CD8-positive, alpha-beta memory T cell (primary cell): ENCODE data around the gene GPHN. TPM values are rescaled to one million over a fixed set of nuclear protein-coding genes. Genes with fewer than 3 reads are reported as not detected.
A peak's percentile ranks its signal among the peaks of the same experiment; 100 is the strongest.
"Not testable (repeated sequence)": the region's sequence is repeated elsewhere in the genome, so short reads cannot be mapped to it uniquely, and the experiment has no call there.

ENCODE experiments used
- CTCF ChIA-PET: fragments of 350-600 bp; sonication (Branson Sonifier 250); formaldehyde crosslinking; loops from one replicate; lab custom pipeline; 2021; ENCODE audit warnings: antibody characterized with exemption; lab: Charles Lee
- POLR2A ChIA-PET: fragments of 350-600 bp; sonication (Branson Sonifier 250); formaldehyde crosslinking; loops from one replicate; lab custom pipeline; 2021; ENCODE audit warnings: antibody characterized with exemption; lab: Charles Lee
- DNase-seq, 5 donors: peaks; one replicate each; pipeline versions ENCODE4 v3.0.0 to v3.0.0-alpha.2; 2020 to 2022; ENCODE audit warnings: mixed read lengths in 1 of 5
- H3K27ac ChIP-seq: one replicate; pipeline ENCODE4 v1.7.0; 2013; ENCODE audit warnings: low read depth, mild to moderate bottlenecking, low read length, moderate library complexity
- H3K27me3 ChIP-seq: 2 replicates; pipeline ENCODE4 v1.7.0; 2013; ENCODE audit warnings: low read length, mild to moderate bottlenecking; ENCODE audit not compliant: insufficient read depth, poor library complexity, severe bottlenecking
- H3K36me3 ChIP-seq: 2 replicates; pipeline ENCODE4 v1.7.0; 2013; ENCODE audit warnings: mild to moderate bottlenecking, low read length, moderate library complexity; ENCODE audit not compliant: insufficient read depth
- H3K4me1 ChIP-seq: 2 replicates; pipeline ENCODE4 v1.7.0; 2013; ENCODE audit warnings: mild to moderate bottlenecking, low read length, moderate library complexity; ENCODE audit not compliant: insufficient read depth
- H3K4me3 ChIP-seq: 2 replicates; pipeline ENCODE4 v1.7.0; 2013; ENCODE audit warnings: mild to moderate bottlenecking, low read length
- H3K9me3 ChIP-seq: 2 replicates; pipeline ENCODE4 v1.7.0; 2013; ENCODE audit warnings: mild to moderate bottlenecking, low read length
- H3K27ac Mint-ChIP-seq, 8 donors: one replicate each; pipeline ENCODE4 v1.8.0; 2020 to 2021; ENCODE audit warnings: mixed read lengths in 8 of 8, mild to moderate bottlenecking in 6 of 8, inconsistent platforms in 3 of 8, moderate library complexity in 3 of 8
- H3K27me3 Mint-ChIP-seq, 2 donors: one replicate each; pipeline ENCODE4 v1.8.0; 2020 to 2021; ENCODE audit warnings: mixed read lengths in 2 of 2, mild to moderate bottlenecking in 1 of 2, moderate library complexity in 1 of 2
- H3K36me3 Mint-ChIP-seq, 3 donors: one replicate each; pipeline ENCODE4 v1.8.0; 2020 to 2021; ENCODE audit warnings: mixed read lengths in 3 of 3, inconsistent platforms in 1 of 3, mild to moderate bottlenecking in 1 of 3
- H3K4me1 Mint-ChIP-seq, 3 donors: one replicate each; pipeline ENCODE4 v1.8.0; 2020 to 2021; ENCODE audit warnings: mixed read lengths in 3 of 3, inconsistent platforms in 1 of 3, mild to moderate bottlenecking in 1 of 3
- H3K4me3 Mint-ChIP-seq, 7 donors: one replicate each; pipeline ENCODE4 v1.8.0; 2020 to 2021; ENCODE audit warnings: mixed read lengths in 7 of 7, mild to moderate bottlenecking in 6 of 7, moderate library complexity in 4 of 7, inconsistent platforms in 2 of 7
- H3K9me3 Mint-ChIP-seq, 5 donors: one replicate each; pipeline ENCODE4 v1.8.0; 2020 to 2022; ENCODE audit warnings: mixed read lengths in 5 of 5, mild to moderate bottlenecking in 3 of 5, moderate library complexity in 2 of 5, inconsistent platforms in 1 of 5
- polyA plus RNA-seq: library from polyadenylated mRNA; unstranded; fragments of 300-500 nt; fragmentation: Illumina TruSeq; gene quantifications from one replicate; pipeline ENCODE4 v1.2.3, GENCODE V29; 2021
- total RNA-seq, 2 experiments: library from RNA; stranded (reverse); gene quantifications; one replicate each; pipeline ENCODE4 v1.2.3, GENCODE V29; 2021

GPHN gene
- total and polyA plus RNA-seq, 3 experiments from 2014 or later = 6.3 to 14.8 (median 12.1) TPM

GRCh38 chr14:66540038-66540437 lies 32.1 kb downstream of the GPHN start:
- Mint-ChIP-seq H3K4me1 (peaks cover 4 to 19% (median 16%) of the 10 kb centered on the region in 3 donors), H3K9me3 (no peaks in the 10 kb centered on the region), H3K27ac (peak overlapping the region in 1 of 8 donors; percentile 24), H3K4me3 (no peak overlapping the region), H3K36me3 (no peaks in the 10 kb centered on the region), H3K27me3 (no peaks in the 10 kb centered on the region)
- H3K27me3 ChIP-seq = no peaks in the 10 kb centered on the region
- ChIA-PET CTCF (no interaction called here), POLR2A (no interaction called here)
- H3K4me1 ChIP-seq = no peaks in the 10 kb centered on the region
- H3K4me3 ChIP-seq = no peak overlapping the region
- DNase-seq = no peak
- no peaks in the 10 kb centered on the region for H3K36me3 ChIP-seq
- H3K27ac ChIP-seq = no peak overlapping the region
- no peaks in the 10 kb centered on the region for H3K9me3 ChIP-seq

- no peak for DNase-seq
- H3K4me1 ChIP-seq = no peaks in the 10 kb centered on the region
- H3K9me3 ChIP-seq = no peaks in the 10 kb centered on the region
- H3K36me3 ChIP-seq = no peaks in the 10 kb centered on the region
- Mint-ChIP-seq H3K27ac (no peak overlapping the region), H3K9me3 (no peaks in the 10 kb centered on the region), H3K36me3 (no peaks in the 10 kb centered on the region), H3K4me3 (no peak overlapping the region), H3K4me1 (peaks cover 4 to 19% (median 16%) of the 10 kb centered on the region in 3 donors), H3K27me3 (no peaks in the 10 kb centered on the region)
- no peak overlapping the region for H3K4me3 ChIP-seq
- POLR2A ChIA-PET = no interaction called here
- H3K27me3 ChIP-seq = no peaks in the 10 kb centered on the region
- no peak overlapping the region for H3K27ac ChIP-seq
- CTCF ChIA-PET = no interaction called here
Measured at GRCh38 chr14:66541627-66542026, 33.7 kb downstream of the GPHN start.

- H3K27me3 Mint-ChIP-seq = no peaks in the 10 kb centered on the region
- no peak overlapping the region for H3K27ac ChIP-seq
- H3K36me3 ChIP-seq = no peaks in the 10 kb centered on the region
- no peak for DNase-seq
- CTCF ChIA-PET = no interaction called here
- H3K4me3 ChIP-seq = no peak overlapping the region
- H3K4me3 Mint-ChIP-seq = no peak overlapping the region
- H3K27ac Mint-ChIP-seq = no peak overlapping the region
- H3K36me3 Mint-ChIP-seq = no peaks in the 10 kb centered on the region
- H3K27me3 ChIP-seq = no peaks in the 10 kb centered on the region
- no peaks in the 10 kb centered on the region for H3K9me3 ChIP-seq
- H3K4me1 Mint-ChIP-seq = peaks cover 1 to 5% (median 2%) of the 10 kb centered on the region in 3 donors
- H3K4me1 ChIP-seq = no peaks in the 10 kb centered on the region
- H3K9me3 Mint-ChIP-seq = peaks cover 0 to 1% (median 0%) of the 10 kb centered on the region in 5 donors
- POLR2A ChIA-PET = no interaction called here
Measured at GRCh38 chr14:66543996-66544395, 36.0 kb downstream of the GPHN start.

- H3K27ac Mint-ChIP-seq, H3K27me3 ChIP-seq, H3K9me3 Mint-ChIP-seq, H3K27me3 Mint-ChIP-seq, H3K27ac ChIP-seq, DNase-seq, H3K4me3 Mint-ChIP-seq, H3K4me1 Mint-ChIP-seq, POLR2A ChIA-PET, H3K4me1 ChIP-seq, H3K36me3 Mint-ChIP-seq, H3K9me3 ChIP-seq, H3K4me3 ChIP-seq, H3K36me3 ChIP-seq, CTCF ChIA-PET: not testable (repeated sequence)
Measured at GRCh38 chr14:66545191-66545590, 37.2 kb downstream of the GPHN start.

GRCh38 chr14:66545751-66546150 lies 37.8 kb downstream of the GPHN start:
- H3K9me3 Mint-ChIP-seq, H3K9me3 ChIP-seq, H3K36me3 ChIP-seq, H3K36me3 Mint-ChIP-seq, H3K27ac Mint-ChIP-seq, DNase-seq, H3K27ac ChIP-seq, H3K4me1 ChIP-seq, H3K27me3 Mint-ChIP-seq, CTCF ChIA-PET, H3K4me3 Mint-ChIP-seq, H3K27me3 ChIP-seq, H3K4me1 Mint-ChIP-seq, H3K4me3 ChIP-seq, POLR2A ChIA-PET: not testable (repeated sequence)

- no peaks in the 10 kb centered on the region for H3K27me3 Mint-ChIP-seq
- CTCF ChIA-PET = no interaction called here
Measured at GRCh38 chr14:66563731-66564130, 55.8 kb downstream of the GPHN start.

GRCh38 chr14:66568220-66568619 lies 60.3 kb downstream of the GPHN start:
- H3K4me1 Mint-ChIP-seq = peaks cover 0 to 7% (median 5%) of the 10 kb centered on the region in 3 donors
- ChIA-PET CTCF (no interaction called here), POLR2A (no interaction called here)
- H3K9me3 Mint-ChIP-seq = peaks cover 10 to 23% (median 14%) of the 10 kb centered on the region in 5 donors
- Histone ChIP-seq H3K27ac (no peak overlapping the region), H3K4me3 (no peak overlapping the region), H3K4me1 (no peaks in the 10 kb centered on the region), H3K9me3 (no peaks in the 10 kb centered on the region), H3K27me3 (no peaks in the 10 kb centered on the region), H3K36me3 (no peaks in the 10 kb centered on the region)
- H3K27me3 Mint-ChIP-seq = peaks cover 0 to 2% of the 10 kb centered on the region in 2 donors
- H3K36me3 Mint-ChIP-seq = peaks cover 0 to 23% (median 5%) of the 10 kb centered on the region in 3 donors
- H3K4me3 Mint-ChIP-seq = no peak overlapping the region
- H3K27ac Mint-ChIP-seq = no peak overlapping the region
- DNase-seq = no peak

More at GRCh38 chr14:66563731-66564130, 55.8 kb downstream of the GPHN start:
- H3K4me1 ChIP-seq = no peaks in the 10 kb centered on the region
- no peak overlapping the region for H3K27ac Mint-ChIP-seq
- H3K4me3 Mint-ChIP-seq = no peak overlapping the region
- H3K9me3 ChIP-seq = no peaks in the 10 kb centered on the region
- no peaks in the 10 kb centered on the region for H3K36me3 ChIP-seq
- H3K27ac ChIP-seq = no peak overlapping the region
- no peak overlapping the region for H3K4me3 ChIP-seq
- no peaks in the 10 kb centered on the region for H3K27me3 ChIP-seq
- peaks cover 0 to 7% (median 5%) of the 10 kb centered on the region in 3 donors for H3K4me1 Mint-ChIP-seq
- POLR2A ChIA-PET = no interaction called here
- H3K36me3 Mint-ChIP-seq = peaks cover 0 to 11% (median 0%) of the 10 kb centered on the region in 3 donors
- no peak for DNase-seq
- no peaks in the 10 kb centered on the region for H3K9me3 Mint-ChIP-seq

GRCh38 chr14:66572826-66573225 lies 64.9 kb downstream of the GPHN start:
- no peaks in the 10 kb centered on the region for H3K4me1 ChIP-seq
- no peaks in the 10 kb centered on the region for H3K36me3 ChIP-seq
- peaks cover 3 to 53% (median 5%) of the 10 kb centered on the region in 3 donors for H3K36me3 Mint-ChIP-seq
- CTCF ChIA-PET = no interaction called here
- no peak overlapping the region for H3K4me3 Mint-ChIP-seq
- no peak overlapping the region for H3K4me3 ChIP-seq
- no peaks in the 10 kb centered on the region for H3K4me1 Mint-ChIP-seq
- H3K9me3 Mint-ChIP-seq = peaks cover 14 to 61% (median 42%) of the 10 kb centered on the region in 5 donors
- peaks cover 0 to 2% of the 10 kb centered on the region in 2 donors for H3K27me3 Mint-ChIP-seq
- POLR2A ChIA-PET = no interaction called here
- H3K27ac ChIP-seq = no peak overlapping the region
- H3K27me3 ChIP-seq = no peaks in the 10 kb centered on the region
- peaks cover 12% of the 10 kb centered on the region for H3K9me3 ChIP-seq
- H3K27ac Mint-ChIP-seq = no peak overlapping the region
- no peak for DNase-seq
